ENCODE data around the gene ZNF223. TPM values are rescaled to one million over a fixed set of nuclear protein-coding genes. Genes with fewer than 3 reads are reported as not detected.
A peak's percentile ranks its signal among the peaks of the same experiment; 100 is the strongest.

ZNF223 gene
- polyA plus RNA-seq (2013, experiment 1 of 2; ENCODE audit: insufficient read length), result 2.1 TPM
- polyA plus RNA-seq (2013, experiment 2 of 2; ENCODE audit: insufficient read length), result 1.6 TPM

DNA sequence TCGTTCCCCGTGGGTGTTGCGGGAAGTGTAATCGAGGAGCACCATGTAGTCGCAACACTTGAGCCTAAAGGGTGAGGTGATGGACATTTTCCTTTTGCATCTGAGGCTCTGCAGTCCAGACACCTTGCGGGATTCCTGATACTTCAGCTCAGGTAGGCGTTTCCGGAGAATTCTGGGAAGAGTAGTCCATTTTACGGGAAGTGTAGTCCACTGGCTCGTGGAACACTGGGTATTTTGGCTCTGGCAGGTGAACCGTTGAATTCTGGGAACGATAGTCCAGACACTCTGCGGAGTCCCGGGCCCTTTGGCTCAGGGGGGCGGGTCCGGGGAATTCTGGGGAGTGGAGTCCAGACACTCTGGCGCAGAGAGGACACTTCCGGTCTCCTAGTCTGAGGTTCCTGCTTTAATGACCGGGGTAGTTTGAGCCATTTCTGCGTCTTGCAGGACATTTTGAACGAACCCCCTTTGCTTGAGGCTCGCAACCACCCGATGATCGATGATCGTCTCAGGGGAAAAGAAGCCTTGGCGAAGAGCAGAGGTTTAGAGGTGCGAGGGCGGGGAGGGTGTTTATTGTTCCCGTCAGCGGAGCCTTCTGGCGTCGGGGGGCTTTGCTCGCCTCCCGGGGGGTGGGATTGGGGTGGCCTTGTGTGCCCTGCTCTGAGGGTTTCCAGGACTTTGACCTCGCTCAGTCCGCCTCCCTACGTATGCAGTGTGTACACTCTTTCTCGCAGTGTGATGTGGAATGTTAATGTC, at the start of gene ZNF223:
Gene ZNF223, plus strand, starts transcription at position 387 of the 753 bp plus-strand sequence. CDS start 3,141 bp downstream, outside the sequence.
- DNase-seq, result peak; percentile 96

DNA sequence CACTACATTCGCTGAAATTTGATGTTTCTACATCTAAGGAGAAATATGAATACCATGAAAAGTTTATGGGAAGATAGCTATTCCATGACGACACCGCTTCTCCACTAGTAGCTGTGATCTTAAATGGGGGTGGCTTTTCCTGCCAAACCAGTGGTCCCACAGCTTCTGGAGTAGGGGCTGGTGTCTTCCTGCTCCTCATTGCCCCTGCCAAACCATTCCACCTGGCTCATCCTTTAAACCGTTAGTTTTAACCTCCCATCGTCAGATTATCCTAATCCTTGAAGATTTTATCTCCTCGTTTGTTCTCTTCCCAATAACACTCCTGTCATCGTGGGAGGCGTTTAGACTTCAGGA, 49.6 kb upstream of the ZNF223 start:
- peak; percentile 14 for DNase-seq

DNA sequence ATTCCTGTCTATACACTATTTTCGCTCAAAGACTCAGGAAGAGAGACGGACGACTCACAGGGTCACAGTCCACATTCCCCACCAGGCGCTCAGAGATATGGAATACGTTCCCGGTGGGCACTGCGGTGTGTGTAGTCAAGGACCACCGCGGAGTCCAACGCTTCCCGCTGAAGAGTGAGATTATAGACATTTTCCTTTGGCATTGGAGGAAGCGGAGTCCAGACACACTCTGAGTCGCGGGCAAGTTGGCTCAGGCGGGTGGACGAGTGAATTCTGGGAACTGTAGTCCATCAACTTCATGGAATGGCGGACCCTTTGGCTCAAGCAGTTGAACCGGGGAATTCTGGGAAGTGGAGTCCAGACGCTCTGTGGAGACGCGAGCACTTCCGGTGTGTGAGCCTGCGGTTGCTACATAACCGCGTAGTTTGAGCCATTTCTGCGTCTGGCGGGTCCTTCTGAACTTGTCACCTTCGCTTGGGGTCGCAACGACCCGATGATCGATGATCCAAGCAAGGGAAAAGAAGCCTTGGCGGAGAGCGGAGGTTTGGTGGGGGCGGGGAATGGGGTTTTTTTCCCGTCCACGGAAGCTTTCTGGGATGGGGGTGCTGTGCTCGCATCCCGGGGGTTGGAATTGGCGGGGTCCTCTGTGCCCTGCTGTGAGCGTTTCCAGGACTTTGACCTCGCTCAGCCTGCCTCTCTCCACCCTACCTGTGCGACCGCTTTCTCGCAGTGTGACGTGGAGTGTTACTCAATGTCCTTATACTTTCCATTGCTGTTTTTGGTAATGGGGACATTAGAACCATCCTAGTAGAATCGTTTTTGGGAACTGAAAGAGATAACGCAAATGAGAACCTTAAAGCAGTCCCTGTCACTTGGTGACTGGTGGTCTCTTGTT, 49.0 kb upstream of the ZNF223 start, which contains the start of gene ZNF230:
Gene ZNF230, plus strand, starts transcription at position 392 of the 895 bp plus-strand sequence. CDS start 4,122 bp downstream, outside the sequence.
- peak; percentile 98 for DNase-seq

DNA sequence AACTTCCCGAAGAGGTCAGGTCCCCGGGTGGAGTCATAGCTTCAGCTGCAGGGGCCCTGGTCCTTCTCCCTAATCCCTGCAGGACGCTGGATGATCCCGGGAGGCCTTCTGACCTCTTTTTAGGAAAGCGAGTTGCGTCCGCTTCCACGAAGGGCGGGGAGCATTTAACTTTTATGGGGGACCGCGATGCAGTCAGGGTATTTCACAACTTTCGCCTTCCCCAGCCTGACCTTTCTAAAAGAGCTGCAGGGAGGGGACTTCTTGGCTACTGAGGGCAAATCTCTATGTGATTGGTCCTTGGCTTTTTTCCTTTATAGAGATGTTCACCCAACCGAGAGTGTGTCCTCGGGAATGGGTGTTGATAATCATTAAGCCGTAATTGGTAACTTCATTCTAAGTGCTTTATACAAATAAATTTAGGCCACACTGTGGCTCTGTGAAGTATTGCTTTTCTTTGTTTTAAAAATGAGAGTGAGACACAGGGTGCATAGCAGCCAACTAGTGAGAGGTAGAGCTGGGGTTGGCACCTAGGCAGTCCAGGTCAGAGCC, 48.3 kb upstream of the ZNF223 start:
- peak; percentile 3 for DNase-seq

DNA sequence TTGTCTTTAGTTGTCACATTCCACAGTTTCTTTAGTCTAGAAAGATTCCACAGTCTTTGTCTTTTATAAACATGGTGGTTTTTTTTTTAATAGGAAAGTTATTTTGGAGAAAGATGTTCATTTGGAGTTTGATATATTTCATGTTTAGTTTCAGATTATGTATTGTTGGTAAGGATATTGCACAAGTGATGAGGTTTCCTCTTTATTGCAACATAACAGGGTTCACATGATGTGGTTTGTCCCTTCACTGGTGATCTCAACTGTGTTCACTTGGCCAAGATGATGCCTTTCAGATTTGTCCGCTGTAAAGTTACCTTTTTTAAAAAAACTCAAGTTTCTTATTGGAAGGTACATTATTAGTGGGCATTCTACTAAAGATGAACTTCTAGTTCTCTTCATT, 45.9 kb upstream of the ZNF223 start:
- DNase-seq, result no peak

DNA sequence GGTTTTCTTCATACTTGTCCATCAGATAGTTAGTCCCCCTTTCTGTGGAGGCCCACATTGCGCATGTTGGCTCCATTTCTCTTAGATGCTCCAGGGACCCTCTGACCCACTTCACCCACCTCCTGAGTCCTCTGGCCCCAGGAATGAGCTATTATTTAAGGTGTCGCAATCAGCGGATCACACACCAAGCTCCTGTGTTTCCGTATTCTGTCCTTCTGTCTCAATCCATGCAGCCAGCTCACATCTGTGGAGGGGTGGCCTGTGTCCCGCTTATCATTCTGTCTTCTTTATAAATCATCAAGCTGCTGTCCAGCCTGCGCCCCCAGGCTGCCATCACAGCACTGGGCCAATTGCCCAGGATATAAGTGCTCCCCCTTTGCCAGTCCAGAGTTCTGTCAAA, 44.4 kb upstream of the ZNF223 start:
- no peak for DNase-seq

DNA sequence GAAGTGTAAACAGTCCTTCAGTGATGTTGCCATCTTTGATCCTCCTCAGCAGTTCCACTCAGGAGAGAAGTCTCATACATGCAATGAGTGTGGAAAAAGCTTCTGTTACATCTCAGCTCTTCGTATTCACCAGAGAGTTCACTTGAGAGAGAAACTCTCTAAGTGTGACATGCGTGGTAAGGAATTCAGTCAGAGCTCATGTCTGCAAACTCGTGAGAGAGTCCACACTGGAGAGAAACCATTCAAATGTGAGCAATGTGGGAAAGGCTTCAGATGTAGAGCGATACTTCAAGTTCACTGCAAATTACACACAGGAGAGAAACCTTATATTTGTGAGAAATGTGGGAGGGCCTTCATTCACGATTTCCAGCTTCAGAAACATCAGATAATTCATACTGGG, 41.4 kb upstream of the ZNF223 start:
- DNase-seq, result no peak

DNA sequence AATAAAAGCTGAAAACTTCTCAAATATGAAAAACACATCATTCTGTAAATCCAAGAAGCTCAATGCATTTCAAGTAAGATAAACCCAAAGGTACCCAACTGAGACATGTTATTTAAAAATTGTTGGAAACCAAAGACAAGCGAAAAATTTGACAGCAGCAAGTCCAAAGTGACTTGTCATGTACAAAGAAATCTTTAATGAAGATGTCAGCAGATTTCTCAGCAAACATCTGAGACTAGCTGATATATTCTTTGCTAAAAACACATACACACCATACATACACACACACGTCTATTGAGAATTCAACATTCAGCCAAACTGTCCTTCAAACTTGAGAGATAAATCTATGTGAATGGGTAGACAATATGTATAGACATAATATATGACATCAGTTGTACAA, 32.3 kb upstream of the ZNF223 start:
- DNase-seq, result no peak

DNA sequence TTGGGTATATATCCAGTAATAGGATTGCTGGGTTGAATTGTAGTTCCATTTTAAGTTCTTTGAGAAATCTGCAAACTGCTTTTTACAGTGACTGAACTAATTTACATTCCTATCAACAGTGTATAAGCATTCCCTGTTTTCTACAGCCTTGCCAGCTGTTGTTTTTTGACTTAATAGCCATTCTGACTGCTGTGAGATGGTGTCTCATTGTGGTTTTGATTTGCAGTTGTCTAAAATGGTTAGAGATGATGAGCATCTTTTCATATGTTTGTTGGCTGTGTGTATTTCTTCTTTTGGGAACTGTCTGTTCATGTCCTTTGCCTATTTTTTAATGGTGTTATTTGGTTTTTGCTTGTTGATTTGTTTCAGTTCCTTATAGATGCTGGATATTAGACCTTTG, 30.6 kb upstream of the ZNF223 start:
- DNase-seq, result no peak

DNA sequence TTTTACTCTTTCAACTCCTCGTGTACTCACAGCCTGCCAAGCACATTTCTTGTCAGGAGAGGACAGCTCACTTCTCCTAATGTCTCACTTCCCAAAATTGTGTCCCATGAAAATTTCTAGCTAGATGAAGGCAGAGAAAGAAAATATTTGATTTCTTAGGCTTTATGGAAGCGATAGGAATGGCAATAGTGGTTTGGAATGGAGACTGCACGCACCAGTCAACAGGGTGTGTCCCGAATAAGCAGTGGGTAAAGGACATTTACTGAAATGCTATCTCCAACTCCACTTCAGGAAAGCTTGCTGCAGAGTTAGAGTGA, 27.0 kb upstream of the ZNF223 start:
- DNase-seq, result no peak

DNA sequence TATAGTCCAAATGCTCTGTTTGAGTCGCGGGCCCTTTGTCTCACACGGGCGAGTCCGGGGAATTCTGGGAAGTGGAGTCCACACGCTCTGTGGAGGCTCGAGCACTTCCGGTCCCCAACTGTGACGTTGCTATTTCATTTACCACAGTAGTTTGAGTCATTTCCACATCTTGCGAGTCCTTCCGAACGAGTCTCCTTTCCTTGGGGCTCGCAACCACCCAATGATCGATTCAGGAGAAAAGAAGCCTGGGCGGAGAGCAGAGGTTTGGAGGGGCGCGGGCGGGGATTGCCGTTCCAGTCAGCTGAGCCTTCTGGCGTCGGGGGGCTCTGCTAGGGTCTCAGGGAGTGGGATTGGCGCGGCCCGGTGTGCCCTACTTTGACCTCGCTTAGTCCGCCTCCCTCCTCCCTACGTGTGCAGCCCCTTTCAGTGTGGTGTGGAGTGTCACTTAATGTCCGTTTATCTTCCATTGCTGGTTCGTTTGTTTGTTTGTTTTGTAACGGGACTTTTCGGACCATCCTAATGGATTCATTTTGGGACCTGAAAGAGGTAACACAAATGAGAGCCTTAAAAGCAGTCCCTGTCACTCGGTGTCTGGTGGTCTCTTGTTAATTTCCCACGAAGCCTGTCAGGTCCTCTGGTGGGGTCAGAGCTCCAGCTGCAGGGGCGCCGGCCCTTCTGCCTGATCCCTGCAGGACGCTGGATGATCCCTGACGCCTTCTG, 26.5 kb upstream of the ZNF223 start, which contains the start of gene ZNF222:
Gene ZNF222, plus strand, starts transcription at position 163 of the 720 bp plus-strand sequence. Its CDS starts 58 bp downstream, at position 221.
- peak; percentile 93 for DNase-seq

DNA sequence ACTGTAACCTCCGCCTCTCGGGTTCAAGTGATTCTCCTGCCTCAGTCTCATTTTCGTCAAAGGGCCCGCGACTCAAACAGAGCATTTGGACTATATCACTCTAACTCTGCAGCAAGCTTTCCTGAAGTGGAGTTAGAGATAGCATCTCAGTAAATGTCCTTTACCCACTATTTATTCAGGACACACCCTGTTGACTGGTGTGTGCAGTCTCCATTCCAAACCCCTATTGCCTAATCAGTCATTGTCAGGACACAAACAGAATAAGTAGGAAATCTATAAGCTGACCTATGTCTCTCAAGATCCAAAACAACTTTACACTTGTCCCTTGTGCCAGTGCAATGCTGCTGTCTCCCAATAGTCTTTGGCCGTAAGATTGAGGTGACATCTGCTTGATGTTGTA, 25.2 kb upstream of the ZNF223 start:
- no peak for DNase-seq

DNA sequence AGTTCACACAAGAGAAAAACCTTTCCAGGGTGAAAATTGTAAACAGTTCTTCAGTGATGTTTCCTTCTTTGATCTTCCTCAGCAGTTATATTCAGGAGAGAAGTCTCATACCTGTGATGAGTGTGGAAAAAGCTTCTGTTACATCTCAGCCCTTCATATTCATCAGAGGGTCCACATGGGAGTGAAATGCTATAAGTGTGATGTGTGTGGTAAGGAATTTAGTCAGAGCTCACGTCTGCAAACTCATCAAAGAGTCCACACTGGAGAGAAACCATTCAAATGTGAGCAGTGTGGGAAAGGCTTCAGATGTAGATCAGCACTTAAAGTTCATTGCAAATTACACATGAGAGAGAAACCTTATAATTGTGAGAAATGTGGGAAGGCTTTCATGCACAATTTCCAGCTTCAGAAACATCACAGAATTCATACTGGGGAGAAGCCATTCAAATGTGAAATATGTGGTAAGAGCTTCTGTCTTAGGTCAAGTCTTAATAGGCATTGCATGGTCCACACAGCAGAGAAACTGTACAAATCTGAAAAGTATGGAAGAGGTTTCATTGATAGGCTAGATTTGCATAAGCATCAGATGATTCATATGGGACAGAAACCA, 19.7 kb upstream of the ZNF223 start:
- no peak for DNase-seq

DNA sequence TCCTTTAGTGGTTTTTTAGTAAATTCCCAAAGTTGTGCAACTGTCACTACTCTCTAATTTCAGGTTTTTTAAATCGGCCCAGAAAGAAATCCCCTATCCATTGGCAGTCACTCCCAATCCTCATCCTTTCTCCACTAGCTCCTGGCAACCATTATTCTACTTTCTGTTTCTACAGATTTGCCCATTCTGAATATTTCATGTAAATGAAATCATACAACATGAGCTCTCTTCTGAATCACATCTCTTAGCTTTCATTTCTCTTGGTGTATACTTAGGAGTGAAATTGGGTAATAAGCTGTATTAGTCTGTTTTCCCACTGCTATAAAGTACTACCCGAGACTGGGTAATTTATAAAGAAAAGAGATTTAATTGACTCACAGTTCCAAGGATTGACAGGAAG, 9.7 kb upstream of the ZNF223 start:
- no peak for DNase-seq

DNA sequence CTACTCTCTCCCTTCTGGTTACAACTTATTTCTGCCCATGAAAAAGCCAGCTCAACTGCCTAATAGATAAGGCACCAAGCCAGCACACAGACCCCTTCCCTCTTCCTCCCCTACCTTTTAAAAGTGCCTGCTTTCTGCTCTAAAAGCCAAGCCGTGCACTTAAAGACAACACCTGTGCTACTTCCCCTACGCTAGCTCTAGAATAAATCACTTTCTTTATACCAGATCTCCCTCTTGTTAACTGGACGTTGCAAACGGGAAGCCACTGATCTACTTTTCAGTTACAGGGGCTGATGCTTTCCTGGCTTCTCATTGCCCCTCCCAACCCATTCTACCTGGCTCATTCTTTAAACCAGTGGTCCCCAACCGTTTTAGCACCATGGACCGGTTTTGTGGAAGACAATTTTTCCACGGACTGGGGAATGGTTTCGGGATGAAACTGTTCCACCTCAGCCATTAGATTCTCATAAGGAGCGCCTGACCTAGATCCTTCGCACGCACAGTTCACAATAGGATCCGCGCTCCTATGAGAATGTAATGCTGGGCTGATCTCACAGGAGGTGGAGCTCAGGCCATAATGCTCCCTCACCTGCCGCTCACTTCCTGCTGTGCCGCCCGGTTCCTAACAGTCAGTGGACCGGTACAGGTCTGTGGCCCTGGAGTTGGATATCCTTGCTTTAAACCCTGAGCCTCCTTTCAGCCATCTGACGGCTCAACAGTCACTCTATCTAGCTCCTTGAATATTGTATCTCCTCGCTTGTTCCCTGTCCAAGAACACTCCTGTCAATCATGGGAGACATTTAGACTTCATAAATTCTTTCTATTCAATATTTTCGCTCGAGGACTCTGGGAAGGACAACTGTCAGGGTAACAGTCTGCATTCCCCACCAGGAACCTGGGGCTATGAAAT, 841 bp upstream of the ZNF223 start:
- no peak for DNase-seq

DNA sequence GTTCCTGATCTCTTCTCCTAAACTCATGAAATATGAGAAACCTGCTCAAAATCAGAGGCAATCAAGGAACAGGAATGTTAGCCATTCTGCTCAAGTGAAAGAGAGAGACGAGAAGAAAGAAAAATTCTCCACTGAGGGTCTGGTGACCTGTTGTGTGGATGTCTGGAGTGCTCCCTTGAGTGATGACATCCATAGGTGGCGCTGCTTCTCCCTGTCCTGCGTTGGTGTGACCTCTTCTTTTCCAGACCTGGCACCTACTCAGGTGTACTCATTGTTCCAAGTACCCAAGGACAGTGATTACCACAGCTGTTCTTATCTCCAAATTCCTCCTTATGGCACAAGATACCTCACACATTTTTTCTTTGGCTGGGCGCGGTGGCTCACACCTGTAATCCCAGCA, 4.0 kb downstream of the ZNF223 start:
- DNase-seq, result no peak

DNA sequence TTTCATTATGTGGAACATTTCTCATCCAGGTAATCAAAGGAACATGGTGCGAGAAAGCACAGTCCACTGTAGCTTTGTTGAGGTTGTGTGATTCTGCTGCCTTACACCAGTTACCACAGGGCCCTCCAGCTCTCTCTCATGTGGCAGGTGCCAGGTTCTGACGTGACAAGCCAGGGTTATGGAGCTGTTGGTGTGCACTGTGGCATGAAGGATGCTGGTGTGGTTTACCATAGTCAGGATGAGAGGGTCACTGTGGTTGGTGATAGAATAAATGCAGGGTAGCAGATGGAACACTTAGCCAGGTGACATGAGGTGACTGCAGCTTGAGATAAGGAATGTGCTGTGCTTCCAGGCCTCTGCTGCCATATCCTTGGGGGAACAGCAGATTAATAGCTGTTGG, 7.4 kb downstream of the ZNF223 start:
- no peak for DNase-seq

DNA sequence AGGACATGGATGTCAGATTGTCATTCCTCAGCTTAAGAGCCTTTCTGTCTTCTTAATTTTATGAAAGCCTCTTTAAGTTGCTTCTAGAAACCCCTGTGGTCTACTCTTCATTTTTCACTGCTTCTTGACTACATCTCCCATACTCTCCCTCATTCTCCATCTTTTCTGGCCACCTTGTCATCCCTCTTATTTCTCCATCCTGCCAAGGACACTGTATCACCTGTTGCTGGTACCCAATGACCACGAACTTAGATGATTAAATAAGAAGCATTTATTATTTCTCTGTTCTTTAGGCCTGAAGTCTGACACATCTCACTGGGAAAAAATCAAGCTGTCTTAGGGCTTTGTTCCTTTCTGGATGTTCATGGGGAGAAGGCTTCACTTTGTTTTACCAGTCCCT, 9.2 kb downstream of the ZNF223 start:
- DNase-seq, result no peak

DNA sequence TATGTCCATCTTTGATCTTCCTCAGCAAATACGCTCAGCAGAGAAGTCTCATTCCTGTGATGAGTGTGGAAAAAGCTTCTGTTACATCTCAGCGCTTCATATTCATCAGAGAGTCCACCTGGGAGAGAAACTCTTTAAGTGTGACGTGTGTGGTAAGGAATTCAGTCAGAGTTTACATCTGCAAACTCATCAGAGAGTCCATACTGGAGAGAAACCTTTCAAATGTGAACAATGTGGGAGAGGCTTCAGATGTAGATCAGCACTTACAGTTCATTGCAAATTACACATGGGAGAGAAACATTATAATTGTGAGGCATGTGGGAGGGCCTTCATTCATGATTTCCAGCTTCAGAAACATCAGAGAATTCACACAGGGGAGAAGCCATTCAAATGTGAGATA, 14.5 kb downstream of the ZNF223 start:
- DNase-seq, result no peak

DNA sequence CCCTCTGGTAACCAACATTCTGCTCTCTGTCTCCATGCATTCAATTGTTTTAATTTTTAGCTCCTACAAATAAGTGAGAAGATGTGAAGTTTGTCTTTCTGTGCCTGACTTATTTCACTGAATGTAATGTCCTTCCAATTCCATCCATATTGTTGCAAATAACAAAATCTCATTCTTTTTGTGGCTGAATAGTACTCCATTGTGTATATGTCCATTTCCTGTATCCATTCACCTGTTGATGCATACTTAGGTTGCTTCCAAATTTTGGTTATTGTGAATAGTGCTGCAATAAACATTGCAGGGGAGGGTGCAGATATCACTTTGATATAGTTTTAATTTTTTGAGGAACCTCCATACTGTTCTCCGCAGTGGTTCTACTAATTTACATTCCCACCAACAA, 17.6 kb downstream of the ZNF223 start:
- no peak for DNase-seq

All from fibroblast of skin of back (primary cell).